ENCODE results near the gene CEP128.
A peak's percentile ranks its signal among the peaks of the same experiment; 100 is the strongest.

Gene CEP128

DNA sequence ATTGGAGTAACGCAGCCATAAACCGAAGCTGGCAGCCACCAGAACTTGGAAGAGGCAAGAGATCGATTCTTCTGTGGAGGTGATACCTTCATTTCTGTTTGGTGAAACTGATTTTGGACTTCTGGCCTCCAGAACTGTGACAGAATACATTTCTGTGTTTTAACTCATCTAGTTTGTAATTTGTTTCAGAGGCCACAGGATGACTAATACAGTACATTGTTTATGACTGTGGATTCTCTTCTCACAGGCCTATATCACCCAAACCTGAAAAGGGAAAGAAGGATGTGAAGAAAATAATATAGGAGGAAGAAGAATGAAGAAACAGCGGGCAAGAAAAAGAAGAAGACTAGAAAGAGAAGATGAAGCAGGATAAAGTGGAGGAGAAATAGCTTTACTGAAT lies 466.5 kb downstream of the CEP128 start:
- peak in 1 of 2 donors; percentile 48 for DNase-seq (ENCODE audit: low read depth in 2 of 2)
- TF ChIP-seq, protein P1, sequence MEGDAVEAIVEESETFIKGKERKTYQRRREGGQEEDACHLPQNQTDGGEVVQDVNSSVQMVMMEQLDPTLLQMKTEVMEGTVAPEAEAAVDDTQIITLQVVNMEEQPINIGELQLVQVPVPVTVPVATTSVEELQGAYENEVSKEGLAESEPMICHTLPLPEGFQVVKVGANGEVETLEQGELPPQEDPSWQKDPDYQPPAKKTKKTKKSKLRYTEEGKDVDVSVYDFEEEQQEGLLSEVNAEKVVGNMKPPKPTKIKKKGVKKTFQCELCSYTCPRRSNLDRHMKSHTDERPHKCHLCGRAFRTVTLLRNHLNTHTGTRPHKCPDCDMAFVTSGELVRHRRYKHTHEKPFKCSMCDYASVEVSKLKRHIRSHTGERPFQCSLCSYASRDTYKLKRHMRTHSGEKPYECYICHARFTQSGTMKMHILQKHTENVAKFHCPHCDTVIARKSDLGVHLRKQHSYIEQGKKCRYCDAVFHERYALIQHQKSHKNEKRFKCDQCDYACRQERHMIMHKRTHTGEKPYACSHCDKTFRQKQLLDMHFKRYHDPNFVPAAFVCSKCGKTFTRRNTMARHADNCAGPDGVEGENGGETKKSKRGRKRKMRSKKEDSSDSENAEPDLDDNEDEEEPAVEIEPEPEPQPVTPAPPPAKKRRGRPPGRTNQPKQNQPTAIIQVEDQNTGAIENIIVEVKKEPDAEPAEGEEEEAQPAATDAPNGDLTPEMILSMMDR (IDR thresholded peaks at IDR 0.05; ENCODE audit: low read depth, low read length): no peak
- no peak overlapping the region for H3K4me3 ChIP-seq (replicated peaks in 1 of 2; ENCODE audit: low read depth in 2 of 2, low read length in 2 of 2)

DNA sequence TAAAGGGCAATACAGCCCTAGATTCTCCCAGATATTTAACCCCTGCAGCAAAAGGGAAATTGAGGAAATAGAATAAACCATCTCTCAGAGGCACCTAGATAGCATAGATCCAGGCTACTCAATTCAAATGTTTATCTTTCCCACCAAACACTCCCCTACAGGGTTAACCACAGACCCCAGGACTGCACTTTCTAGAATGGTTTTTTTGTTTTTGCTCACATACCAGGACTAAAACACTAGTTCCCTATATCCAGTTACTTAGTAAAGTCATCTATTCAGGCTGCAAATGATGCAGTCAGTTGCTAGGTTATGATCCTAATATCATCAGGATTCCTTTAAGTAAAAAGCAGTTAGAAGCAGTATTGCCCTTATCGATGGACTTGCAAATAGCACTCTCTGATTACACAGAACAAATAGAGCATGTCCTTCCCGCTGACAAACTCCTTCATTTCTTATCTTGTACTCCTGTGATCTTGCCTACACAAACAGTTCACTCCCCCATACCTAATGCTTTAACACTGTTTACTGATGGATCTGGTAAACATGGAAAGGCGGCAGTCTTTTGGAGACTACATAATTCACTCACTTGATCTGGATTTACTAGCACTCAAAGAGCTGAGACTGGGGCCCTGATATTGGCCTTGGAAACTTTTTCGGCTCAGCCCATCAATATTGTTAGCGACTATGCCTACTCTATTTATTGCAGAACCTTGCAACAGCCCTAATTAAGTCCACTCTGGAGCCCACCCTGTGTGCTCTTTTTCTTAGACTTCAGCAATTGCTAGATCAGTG lies 473.0 kb downstream of the CEP128 start:
- no peak for DNase-seq (ENCODE audit: low read depth in 2 of 2)
- no peak overlapping the region for H3K4me3 ChIP-seq (replicated peaks in 1 of 2; ENCODE audit: low read depth in 2 of 2, low read length in 2 of 2)
- TF ChIP-seq, protein P1 (IDR thresholded peaks at IDR 0.05; ENCODE audit: low read depth, low read length): no peak

DNA sequence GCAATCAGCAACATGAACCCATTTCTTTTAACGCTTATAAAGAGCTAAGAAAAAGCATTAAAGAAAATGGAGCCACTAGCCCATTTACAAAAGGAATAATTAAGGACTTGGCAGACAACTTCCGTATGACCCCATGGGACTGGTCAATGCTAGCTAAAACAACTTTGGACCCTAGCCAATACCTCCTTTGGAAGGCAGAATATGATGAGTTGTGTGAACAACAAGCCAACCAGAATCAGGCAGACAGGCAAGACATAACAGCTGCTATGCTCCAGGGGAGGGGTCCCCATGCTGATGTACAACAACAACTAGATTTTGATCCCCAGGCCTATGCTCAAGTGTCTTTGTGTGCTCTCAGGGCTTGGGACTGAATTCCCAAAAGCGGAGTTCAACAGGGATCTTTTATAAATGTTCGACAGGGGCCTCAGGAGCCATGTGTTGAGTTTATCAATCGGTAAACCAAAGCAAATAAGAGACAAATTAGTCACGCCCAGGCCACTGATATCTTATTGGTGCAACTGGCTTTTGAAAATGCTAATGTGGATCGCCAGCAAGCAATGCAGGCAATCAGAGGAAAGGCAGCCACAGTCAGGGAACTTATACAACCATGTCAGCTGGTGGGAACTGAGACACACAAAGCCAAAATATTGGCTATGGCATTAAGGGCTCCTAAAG lies 475.9 kb downstream of the CEP128 start:
- no peak overlapping the region for H3K4me3 ChIP-seq (replicated peaks in 1 of 2; ENCODE audit: low read depth in 2 of 2, low read length in 2 of 2)
- DNase-seq (ENCODE audit: low read depth in 2 of 2): peak; percentile 12
- TF ChIP-seq, protein P1 (IDR thresholded peaks at IDR 0.05; ENCODE audit: low read depth, low read length): no peak

DNA sequence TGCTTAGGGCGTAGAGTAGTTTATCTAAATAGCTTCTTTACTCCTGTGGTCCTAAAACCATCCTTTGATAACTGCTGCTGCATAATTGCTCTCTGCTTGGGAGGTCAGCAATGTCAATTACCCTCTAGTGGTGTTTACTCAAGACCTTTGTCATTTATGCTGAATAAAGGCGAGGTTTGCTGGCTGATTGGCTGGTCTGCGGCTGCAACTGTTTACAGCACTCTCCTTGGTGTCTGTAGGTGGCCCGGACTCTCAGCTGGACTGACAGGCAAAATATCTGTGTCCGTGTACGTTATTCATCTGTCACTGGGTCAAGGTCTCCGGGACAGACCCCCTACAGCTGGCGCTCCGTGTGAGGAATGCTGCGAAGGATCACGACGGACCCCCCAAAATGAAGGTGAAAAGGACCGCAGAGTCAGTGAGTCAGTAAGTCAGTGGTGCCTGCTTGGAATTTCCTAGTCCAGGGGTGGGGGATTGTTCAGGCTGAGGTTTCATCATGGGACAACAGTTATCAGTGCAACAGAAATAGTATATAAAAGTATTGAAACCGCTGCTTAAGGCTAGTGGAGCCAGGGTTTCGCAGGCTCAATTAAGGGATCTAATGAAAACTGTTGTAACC lies 476.9 kb downstream of the CEP128 start:
- TF ChIP-seq, protein P1 (IDR thresholded peaks at IDR 0.05; ENCODE audit: low read depth, low read length): no peak
- H3K4me3 ChIP-seq (replicated peaks in 1 of 2; ENCODE audit: low read depth in 2 of 2, low read length in 2 of 2): no peak overlapping the region

DNA sequence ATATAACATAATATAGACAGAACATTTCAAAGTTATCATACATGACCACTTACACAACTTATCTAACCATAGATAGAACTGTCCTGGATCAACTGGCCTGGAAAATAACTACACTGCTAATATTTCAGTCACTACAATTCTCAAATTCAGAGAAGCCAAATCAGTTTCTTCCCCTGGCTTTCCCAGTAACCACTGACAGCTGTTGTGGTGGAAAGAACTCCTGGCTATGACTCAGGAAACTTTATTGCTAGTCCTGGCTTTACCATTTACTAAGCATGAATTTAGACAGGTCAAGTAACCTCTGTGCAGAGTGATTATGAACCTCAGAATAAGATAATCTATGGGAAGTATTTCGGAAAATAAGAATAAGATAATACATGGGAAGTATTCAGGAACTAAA lies 485.3 kb downstream of the CEP128 start:
- TF ChIP-seq, protein P1 (IDR thresholded peaks at IDR 0.05; ENCODE audit: low read depth, low read length): no peak
- H3K4me3 ChIP-seq (replicated peaks in 1 of 2; ENCODE audit: low read depth in 2 of 2, low read length in 2 of 2): no peak overlapping the region
- peak; percentile 6 to 19 for DNase-seq (ENCODE audit: low read depth in 2 of 2)

More for the DNA sequence above, 476.9 kb downstream of the CEP128 start:
- no peak for DNase-seq (ENCODE audit: low read depth in 2 of 2)

DNA sequence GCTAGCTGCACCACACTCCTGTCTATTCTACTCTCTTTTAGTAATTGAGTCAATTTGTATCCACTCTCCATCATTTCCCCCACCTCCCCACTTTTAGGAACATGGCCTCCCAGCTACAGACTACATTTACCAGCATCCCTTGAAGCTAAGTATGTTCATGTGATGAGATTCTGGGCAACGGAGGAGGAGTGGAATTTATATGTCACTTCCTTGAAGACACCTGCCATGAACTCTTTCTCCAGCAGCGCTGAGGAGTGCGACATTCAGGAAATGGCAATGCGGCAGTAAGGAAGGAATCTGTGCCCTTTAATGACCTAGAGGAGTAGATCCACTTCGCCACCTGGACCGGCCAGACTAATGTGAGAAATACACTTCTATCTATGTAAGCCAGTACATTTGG lies 486.5 kb downstream of the CEP128 start:
- no peak overlapping the region for H3K4me3 ChIP-seq (replicated peaks in 1 of 2; ENCODE audit: low read depth in 2 of 2, low read length in 2 of 2)
- TF ChIP-seq, protein P1 (IDR thresholded peaks at IDR 0.05; ENCODE audit: low read depth, low read length): no peak
- DNase-seq (ENCODE audit: low read depth in 2 of 2): no peak

Data from cardiac fibroblast (primary cell).